ENCODE data around the gene AP3B2.

DNA sequence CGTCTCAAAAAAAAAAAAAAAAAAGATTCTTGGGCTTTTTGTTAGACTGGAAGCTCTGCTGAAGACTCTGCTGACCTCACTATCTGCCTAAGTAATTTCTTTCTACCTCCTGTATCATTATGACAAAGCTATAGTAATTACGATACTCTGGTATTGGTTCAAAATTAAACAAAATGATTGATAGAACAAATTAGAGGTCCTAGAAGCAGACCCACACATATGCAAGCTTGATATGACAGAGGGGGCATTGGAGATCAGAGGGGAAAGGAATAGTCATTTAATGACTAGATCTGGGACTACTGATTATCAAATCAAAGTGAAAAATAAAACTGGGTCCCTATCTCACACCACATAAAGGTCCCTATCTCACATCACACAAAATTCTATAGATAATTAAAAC, 21.9 kb upstream of the AP3B2 start:
- TF ChIP-seq SIN3A (IDR thresholded peaks at IDR 0.05; ENCODE audit: borderline replicate concordance, insufficient read depth, low read length), result no peak
- TF ChIP-seq, protein P1, sequence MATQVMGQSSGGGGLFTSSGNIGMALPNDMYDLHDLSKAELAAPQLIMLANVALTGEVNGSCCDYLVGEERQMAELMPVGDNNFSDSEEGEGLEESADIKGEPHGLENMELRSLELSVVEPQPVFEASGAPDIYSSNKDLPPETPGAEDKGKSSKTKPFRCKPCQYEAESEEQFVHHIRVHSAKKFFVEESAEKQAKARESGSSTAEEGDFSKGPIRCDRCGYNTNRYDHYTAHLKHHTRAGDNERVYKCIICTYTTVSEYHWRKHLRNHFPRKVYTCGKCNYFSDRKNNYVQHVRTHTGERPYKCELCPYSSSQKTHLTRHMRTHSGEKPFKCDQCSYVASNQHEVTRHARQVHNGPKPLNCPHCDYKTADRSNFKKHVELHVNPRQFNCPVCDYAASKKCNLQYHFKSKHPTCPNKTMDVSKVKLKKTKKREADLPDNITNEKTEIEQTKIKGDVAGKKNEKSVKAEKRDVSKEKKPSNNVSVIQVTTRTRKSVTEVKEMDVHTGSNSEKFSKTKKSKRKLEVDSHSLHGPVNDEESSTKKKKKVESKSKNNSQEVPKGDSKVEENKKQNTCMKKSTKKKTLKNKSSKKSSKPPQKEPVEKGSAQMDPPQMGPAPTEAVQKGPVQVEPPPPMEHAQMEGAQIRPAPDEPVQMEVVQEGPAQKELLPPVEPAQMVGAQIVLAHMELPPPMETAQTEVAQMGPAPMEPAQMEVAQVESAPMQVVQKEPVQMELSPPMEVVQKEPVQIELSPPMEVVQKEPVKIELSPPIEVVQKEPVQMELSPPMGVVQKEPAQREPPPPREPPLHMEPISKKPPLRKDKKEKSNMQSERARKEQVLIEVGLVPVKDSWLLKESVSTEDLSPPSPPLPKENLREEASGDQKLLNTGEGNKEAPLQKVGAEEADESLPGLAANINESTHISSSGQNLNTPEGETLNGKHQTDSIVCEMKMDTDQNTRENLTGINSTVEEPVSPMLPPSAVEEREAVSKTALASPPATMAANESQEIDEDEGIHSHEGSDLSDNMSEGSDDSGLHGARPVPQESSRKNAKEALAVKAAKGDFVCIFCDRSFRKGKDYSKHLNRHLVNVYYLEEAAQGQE (IDR thresholded peaks at IDR 0.05; ENCODE audit: insufficient read depth in 1 of 2, low read depth in 2 of 2, low read length in 2 of 2), result no peak
- no peak for TF ChIP-seq POLR2AphosphoS5 (IDR thresholded peaks at IDR 0.05; ENCODE audit: low read depth, low read length)
- no peak for TF ChIP-seq FOXP2 (optimal IDR thresholded peaks at IDR 0.05; ENCODE audit: borderline replicate concordance, extremely low read depth, extremely low read length, insufficient read depth)
